ENCODE results near the gene PIGR.

PIGR gene

GRCh38 chr1:206960676-206961386, 14.6 kb upstream of the PIGR start:
- DNase-seq (ENCODE audit: low read depth in 4 of 4, low spot score in 1 of 4) = no peak

GRCh38 chr1:206958144-206958543, 11.9 kb upstream of the PIGR start:
- DNase-seq (ENCODE audit: low read depth in 4 of 4, low spot score in 1 of 4) = no peak

- no peak for DNase-seq (ENCODE audit: low read depth in 4 of 4, low spot score in 1 of 4)
Measured at GRCh38 chr1:206957639-206958038, 11.4 kb upstream of the PIGR start.

GRCh38 chr1:206955476-206956451, 9.5 kb upstream of the PIGR start:
- peak in 1 of 4 experiments; percentile 17 for DNase-seq (ENCODE audit: low read depth in 4 of 4, low spot score in 1 of 4)

- no peak for DNase-seq (ENCODE audit: low read depth in 4 of 4, low spot score in 1 of 4)
Measured at GRCh38 chr1:206954459-206955342, 8.4 kb upstream of the PIGR start.

- no peak for DNase-seq (ENCODE audit: low read depth in 4 of 4, low spot score in 1 of 4)
Measured at GRCh38 chr1:206953626-206954025, 7.4 kb upstream of the PIGR start.

GRCh38 chr1:206953126-206953525, 6.9 kb upstream of the PIGR start:
- no peak for DNase-seq (ENCODE audit: low read depth in 4 of 4, low spot score in 1 of 4)

- no peak for DNase-seq (ENCODE audit: low read depth in 4 of 4, low spot score in 1 of 4)
Measured at GRCh38 chr1:206952171-206952570, 5.9 kb upstream of the PIGR start.

GRCh38 chr1:206951318-206952100, 5.2 kb upstream of the PIGR start:
- DNase-seq (ENCODE audit: low read depth in 4 of 4, low spot score in 1 of 4) = no peak

GRCh38 chr1:206949641-206950040, 3.4 kb upstream of the PIGR start:
- no peak for DNase-seq (ENCODE audit: low read depth in 4 of 4, low spot score in 1 of 4)

- no peak for DNase-seq (ENCODE audit: low read depth in 4 of 4, low spot score in 1 of 4)
Measured at GRCh38 chr1:206949208-206949607, 2.9 kb upstream of the PIGR start.

GRCh38 chr1:206947255-206947654, 989 bp upstream of the PIGR start:
- no peak for DNase-seq (ENCODE audit: low read depth in 4 of 4, low spot score in 1 of 4)

GRCh38 chr1:206945779-206946178, 487 bp downstream of the PIGR start:
- no peak for DNase-seq (ENCODE audit: low read depth in 4 of 4, low spot score in 1 of 4)

- no peak for DNase-seq (ENCODE audit: low read depth in 4 of 4, low spot score in 1 of 4)
Measured at GRCh38 chr1:206944703-206945102, 1.6 kb downstream of the PIGR start.

GRCh38 chr1:206941766-206942418, 4.4 kb downstream of the PIGR start:
- DNase-seq (ENCODE audit: low read depth in 4 of 4, low spot score in 1 of 4) = no peak

- DNase-seq (ENCODE audit: low read depth in 4 of 4, low spot score in 1 of 4) = no peak
Measured at GRCh38 chr1:206940588-206940936, 5.7 kb downstream of the PIGR start.

GRCh38 chr1:206939841-206940587, 6.3 kb downstream of the PIGR start:
- no peak for DNase-seq (ENCODE audit: low read depth in 4 of 4, low spot score in 1 of 4)

GRCh38 chr1:206939131-206939530, 7.1 kb downstream of the PIGR start:
- no peak for DNase-seq (ENCODE audit: low read depth in 4 of 4, low spot score in 1 of 4)

- no peak for DNase-seq (ENCODE audit: low read depth in 4 of 4, low spot score in 1 of 4)
Measured at GRCh38 chr1:206937425-206937824, 8.8 kb downstream of the PIGR start.

Data from stimulated activated CD4-positive, alpha-beta T cell treated with anti-CD3 and anti-CD28 coated beads, Interleukin-1b, Interleukin-23, amount 100 ng/mL, for 24 hours (primary cell).